Dermis blood vessel endothelial cell (primary cell): Measurements from ENCODE around the gene CFTR. TPM values are rescaled to one million over a fixed set of nuclear protein-coding genes. Genes with fewer than 3 reads are reported as not detected.

Source experiments
- DNase-seq: peaks from one replicate; pipeline ENCODE4 v3.0.0; 2010
- total RNA-seq: library from RNA; depleted of rRNA; stranded (reverse); fragments of >200 nt; gene quantifications from 2 replicates; pipeline ENCODE4 v1.2.3, GENCODE V29; 2014

The CFTR gene
- total RNA-seq, 1 donor from 2014 or later: not detected

DNA sequence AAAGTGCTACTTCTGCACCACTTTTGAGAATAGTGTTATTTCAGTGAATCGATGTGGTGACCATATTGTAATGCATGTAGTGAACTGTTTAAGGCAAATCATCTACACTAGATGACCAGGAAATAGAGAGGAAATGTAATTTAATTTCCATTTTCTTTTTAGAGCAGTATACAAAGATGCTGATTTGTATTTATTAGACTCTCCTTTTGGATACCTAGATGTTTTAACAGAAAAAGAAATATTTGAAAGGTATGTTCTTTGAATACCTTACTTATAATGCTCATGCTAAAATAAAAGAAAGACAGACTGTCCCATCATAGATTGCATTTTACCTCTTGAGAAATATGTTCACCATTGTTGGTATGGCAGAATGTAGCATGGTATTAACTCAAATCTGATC, 110.4 kb downstream of the CFTR start:
- no peak for DNase-seq

DNA sequence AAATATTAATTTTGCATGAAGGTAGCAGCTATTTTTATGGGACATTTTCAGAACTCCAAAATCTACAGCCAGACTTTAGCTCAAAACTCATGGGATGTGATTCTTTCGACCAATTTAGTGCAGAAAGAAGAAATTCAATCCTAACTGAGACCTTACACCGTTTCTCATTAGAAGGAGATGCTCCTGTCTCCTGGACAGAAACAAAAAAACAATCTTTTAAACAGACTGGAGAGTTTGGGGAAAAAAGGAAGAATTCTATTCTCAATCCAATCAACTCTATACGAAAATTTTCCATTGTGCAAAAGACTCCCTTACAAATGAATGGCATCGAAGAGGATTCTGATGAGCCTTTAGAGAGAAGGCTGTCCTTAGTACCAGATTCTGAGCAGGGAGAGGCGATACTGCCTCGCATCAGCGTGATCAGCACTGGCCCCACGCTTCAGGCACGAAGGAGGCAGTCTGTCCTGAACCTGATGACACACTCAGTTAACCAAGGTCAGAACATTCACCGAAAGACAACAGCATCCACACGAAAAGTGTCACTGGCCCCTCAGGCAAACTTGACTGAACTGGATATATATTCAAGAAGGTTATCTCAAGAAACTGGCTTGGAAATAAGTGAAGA, 112.3 kb downstream of the CFTR start:
- DNase-seq: no peak

DNA sequence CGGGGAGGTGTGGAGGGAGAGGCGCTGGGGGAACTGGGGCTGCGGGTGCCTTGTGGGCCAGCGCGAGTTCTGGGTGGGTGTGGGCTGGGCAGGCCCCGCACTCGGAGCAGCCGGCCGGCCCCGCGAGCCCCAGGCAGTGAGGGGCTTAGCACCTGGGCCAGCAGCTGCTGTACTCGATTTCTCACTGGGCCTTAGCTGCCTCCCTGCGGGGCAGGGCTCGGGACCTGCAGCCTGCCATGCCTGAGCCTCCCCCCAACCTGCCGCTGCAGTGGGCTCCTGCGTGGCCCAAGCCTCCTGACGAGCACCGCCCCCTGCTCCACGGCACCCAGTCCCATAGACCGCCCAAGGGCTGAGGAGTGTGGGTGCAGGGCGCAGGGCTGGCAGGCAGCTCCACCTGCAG, 116.3 kb downstream of the CFTR start:
- DNase-seq: no peak

DNA sequence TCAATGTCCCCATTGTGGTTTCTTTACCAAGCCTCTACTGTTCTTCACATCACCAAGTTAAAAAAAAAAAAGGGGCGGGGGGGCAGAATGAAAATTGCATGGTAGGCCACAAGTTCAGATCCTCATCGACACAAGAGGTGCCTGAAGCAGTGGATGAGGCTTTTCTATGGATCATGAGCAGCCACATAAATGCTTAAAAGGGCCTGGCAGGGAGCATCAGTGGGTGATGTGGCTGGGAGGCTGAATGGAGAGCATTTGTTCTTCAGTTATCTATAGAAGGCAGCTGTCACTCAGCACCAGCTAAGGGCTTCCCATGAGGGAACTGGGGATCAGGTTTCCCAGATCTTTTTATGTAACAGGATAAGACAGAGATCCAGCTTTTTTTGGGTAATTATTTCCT, 117.9 kb downstream of the CFTR start:
- DNase-seq: no peak

DNA sequence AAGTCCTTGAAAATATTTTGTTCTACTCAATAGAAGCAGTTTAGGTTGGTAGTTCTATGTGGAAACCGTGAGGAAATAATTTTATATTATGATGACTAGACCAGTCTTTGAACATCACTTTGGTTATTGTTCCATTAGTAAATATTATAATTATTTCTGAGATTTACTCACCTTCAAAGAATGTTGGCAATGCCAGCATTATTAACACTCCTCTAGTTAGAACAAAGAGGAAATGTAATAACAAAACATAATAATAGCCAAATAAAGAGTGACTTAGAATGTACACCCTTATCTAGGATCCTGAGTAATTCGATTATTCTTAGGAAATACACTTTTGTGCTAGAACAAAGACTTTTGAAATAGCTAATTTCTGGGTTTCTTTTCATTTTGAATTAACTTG, 121.1 kb downstream of the CFTR start:
- DNase-seq: peak; percentile 57

DNA sequence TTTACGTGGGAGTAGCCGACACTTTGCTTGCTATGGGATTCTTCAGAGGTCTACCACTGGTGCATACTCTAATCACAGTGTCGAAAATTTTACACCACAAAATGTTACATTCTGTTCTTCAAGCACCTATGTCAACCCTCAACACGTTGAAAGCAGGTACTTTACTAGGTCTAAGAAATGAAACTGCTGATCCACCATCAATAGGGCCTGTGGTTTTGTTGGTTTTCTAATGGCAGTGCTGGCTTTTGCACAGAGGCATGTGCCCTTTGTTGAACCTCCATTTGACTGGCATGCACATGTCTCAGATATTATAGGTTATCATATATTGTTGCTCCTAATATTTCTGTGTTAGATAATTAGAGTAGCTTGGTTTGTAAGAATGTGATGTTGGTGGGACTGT, 123.8 kb downstream of the CFTR start:
- DNase-seq: no peak

DNA sequence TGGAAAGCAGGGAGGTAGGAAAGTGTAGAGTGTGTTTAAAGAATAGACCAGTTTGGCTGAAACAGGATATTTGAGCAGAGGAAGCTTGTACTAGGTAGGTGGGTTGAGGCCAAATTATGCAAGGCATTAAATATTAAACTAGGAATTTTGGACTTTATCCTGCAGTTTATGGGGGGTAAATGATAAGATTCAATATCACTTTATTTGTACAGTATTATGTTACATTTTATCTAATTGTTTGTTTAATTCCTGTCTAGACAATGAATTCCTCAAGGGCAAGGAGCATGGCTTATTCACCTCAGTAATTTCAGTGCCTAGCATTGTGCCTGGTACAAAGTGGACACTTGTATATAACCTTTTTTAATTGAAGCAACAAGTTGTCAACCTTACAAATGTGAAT, 125.9 kb downstream of the CFTR start:
- DNase-seq: no peak

DNA sequence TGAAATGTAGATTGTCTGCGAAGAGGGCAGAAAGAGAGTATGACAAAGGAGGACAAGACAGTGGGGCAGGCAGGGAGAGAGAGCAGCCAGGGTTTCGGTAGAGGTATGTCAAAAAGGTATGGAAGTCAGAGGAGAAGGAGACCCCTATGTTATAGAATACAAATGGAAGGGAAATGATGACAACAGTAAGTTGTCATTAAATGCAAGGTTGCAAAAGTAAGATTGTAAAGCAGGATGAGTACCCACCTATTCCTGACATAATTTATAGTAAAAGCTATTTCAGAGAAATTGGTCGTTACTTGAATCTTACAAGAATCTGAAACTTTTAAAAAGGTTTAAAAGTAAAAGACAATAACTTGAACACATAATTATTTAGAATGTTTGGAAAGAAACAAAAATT, 126.3 kb downstream of the CFTR start:
- DNase-seq: no peak

DNA sequence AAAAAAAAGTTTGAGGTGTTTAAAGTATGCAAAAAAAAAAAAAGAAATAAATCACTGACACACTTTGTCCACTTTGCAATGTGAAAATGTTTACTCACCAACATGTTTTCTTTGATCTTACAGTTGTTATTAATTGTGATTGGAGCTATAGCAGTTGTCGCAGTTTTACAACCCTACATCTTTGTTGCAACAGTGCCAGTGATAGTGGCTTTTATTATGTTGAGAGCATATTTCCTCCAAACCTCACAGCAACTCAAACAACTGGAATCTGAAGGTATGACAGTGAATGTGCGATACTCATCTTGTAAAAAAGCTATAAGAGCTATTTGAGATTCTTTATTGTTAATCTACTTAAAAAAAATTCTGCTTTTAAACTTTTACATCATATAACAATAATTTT, 130.6 kb downstream of the CFTR start:
- DNase-seq: no peak

DNA sequence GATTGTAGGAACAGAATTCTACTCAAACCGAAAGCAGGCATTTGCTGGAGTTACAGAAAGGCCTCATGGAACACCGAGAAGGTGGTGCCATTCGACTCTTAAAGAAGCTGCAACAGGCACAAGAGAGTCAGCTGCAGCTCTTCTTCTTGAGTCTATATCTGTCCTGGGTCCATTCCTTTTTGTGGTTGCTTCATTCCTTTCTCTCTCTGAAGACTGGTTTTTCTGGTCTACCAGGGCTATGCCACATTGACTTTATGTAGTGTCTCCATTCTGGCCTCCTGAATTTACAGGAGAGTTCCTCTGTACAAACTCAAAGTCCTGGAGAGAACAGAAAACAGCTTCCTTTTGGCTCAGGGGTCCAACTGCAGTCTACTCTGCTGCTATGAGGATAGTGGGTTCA, 132.8 kb downstream of the CFTR start:
- DNase-seq: no peak

DNA sequence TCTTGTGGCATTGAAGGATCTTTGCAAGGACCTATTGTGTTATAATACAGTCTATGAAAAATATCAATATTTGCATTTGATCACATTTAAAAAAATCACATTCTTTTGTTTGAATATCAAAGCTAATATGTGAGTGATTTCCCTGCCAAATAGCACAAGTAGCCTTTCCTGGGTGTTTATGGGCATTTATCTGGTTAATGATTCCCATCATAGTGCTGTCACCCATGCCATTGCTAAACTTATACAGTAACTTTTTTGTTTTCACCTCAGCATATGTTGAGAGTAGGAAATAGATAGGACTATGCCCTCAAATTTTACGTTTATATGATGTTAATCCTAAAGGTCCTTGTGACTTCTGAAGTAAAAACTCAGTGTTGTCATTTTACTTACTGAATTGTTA, 136.9 kb downstream of the CFTR start:
- no peak for DNase-seq

DNA sequence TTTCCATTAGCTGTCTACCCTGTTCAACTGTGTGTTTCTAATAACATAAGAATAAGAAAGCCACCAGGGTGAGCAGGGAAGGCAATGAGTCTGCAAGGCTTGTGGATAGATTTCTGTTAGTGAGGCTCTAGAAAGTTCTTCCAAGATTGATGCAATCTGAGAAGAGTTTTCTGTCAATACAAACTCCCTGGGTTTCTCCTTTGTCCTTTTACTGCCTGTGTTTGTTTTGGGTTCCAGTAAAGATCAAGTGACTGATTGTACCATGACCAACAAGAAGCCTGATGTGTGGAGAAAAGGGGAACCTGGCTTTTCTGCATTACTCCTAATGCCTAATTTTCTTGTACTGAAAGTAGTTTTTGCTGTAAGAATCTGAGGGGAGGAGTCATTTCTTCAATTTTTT, 139.9 kb downstream of the CFTR start:
- DNase-seq: no peak

DNA sequence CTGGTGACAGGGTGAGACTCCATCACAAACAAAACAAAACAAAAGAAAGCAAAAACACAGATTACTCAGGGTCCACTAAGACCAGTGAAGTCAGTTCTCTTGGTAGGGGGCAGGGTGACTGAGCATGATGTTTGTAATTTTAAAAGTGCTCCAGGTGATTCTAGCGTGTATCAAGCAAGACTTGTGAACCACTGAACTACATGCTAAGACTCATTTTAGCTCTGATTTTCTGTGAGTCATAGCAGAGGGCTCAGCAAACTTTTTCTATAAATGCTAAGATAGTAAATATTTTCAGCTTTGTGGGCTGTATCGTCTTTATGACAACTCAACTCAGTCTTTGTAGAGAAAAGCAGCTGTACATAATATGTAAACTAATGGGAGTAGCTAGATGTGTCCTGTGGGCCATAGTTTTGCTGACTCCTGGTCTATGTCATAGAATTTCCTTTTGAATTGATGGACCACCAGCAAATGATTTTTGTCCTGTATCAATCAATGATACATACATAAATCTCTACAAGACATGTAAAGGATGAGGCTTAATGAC, 141.3 kb downstream of the CFTR start:
- DNase-seq: no peak

DNA sequence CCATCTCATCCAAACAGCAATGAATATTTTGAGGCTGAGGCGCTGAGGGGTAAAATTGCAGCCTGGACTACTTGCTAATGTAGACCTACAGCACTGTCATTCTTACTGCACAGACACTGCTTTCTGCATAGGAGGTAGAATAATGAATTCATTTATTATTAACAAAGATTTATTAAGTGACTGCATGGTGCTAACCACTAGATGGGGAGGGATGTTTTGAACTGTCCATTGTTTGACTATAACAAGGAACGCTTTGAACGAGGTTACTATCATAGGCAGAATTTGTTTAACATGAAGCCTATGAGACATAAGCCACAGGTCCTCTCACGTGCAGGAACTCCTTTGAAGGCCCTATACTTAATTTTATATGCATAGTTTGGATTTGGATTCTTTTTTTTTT, 143.8 kb downstream of the CFTR start:
- DNase-seq: no peak

DNA sequence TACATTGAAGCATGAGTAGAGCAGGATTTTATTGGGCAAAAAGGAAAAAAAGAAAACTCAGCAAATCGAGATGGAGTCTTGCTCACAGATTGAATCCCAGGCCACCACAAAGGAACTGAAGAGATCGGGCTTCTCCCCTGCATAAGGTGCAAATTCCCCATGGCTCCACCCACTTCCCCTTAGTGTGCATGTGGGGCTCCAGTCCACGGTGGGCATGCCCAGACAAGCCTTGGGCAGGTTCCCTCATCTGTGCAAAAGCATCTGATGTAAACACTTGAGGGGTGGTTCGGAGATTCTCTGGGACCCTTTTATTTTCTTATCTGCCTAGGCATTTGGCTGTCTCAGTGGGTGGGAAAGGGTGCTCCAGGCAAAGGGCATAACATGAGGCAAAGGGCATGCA, 150.7 kb downstream of the CFTR start:
- DNase-seq: no peak

DNA sequence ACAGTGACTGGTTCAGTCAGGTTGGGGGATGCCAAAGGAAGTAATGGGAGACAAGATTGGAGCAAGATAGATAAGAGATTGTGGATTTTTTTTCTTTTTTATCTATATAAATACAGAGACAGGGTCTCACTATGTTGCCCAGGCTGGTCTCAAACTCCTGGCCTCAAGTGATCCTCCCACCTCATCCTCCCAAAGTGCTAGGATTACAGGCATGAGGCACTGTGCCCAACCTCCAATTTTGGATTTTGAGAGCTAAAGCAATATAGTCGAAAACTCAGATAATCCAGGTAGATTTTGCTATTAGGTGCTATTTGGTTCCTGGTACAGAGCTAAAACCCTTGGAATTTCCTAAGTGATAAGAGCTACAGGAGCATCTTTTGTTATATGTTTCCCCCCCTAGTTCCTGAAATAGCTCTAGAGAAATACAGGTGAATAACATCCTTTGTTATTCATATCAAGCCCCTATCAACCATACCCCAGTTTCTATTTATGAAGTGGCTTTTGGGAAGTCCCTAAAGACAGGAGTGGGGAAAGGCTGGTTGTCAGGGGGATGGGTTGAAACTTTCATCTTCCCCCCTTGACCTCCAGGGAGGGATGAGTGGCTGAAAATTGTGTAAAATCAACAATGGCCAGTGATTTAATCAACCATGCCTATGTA, 151.2 kb downstream of the CFTR start:
- DNase-seq: no peak

DNA sequence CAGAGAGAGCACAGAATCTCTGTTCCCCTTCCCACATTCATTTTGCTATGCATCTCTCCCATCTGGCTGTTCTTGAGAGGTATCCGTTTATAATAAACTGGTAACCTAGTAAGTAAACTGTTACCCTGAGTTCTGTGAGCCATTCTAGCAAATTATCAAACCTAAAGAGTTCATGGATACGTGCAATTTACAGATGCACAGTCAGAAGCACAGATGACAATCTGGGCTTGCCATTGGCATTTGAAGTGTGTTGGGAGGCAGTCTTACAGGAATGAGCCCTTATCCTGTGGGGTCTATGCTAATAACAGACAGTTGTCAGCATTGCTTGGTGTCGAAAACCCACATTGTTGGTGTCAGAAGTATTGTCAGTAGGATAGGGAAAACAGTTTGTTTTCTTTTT, 151.8 kb downstream of the CFTR start:
- no peak for DNase-seq

DNA sequence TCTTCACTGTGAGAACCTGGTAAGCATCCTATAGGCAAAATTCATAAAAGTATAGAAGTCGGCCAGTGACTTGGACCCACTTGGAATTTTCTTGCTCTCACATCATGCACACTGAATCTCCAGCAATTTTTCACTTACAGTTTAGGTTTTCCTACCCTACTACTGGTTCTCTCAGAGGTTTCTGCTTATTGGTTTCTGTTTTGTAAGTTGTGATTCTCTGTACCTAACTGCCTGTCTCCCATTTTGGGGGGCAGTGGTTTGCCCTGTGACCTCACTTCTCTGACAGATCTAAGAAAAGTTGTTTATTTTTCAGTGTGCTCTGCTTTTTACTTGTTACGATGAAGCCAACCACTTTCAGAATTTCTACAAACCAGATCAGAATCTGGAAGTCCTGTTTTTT, 158.1 kb downstream of the CFTR start:
- no peak for DNase-seq

DNA sequence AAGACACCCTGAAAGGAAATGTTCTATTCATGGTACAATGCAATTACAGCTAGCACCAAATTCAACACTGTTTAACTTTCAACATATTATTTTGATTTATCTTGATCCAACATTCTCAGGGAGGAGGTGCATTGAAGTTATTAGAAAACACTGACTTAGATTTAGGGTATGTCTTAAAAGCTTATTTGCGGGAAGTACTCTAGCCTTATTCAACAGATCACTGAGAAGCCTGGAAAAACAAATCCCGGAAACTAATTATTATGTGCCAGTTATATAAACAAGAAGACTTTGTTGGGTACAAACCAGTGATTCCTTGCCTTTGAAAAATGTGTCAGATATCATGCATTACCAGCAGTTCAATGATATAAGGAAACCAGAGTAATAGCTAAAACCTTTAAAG, 160.1 kb downstream of the CFTR start:
- peak; percentile 60 for DNase-seq

DNA sequence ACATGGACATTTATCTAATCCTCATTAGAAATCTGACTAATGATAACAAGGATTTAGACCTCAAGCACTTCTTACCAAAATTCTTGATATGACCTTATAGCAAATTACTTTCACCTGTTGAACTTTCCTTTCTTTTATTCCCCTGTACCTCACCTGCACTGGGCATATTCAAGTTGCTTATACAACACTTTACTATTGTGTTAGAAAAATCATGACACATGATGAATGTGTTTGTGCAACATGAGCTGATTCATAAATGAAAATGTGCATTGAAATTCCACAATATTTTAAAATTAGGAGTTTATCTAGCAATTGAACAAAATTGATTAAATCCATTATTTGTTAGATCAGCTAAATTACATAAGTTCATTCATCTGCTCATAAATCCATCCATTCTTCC, 160.6 kb downstream of the CFTR start:
- peak; percentile 13 for DNase-seq

DNA sequence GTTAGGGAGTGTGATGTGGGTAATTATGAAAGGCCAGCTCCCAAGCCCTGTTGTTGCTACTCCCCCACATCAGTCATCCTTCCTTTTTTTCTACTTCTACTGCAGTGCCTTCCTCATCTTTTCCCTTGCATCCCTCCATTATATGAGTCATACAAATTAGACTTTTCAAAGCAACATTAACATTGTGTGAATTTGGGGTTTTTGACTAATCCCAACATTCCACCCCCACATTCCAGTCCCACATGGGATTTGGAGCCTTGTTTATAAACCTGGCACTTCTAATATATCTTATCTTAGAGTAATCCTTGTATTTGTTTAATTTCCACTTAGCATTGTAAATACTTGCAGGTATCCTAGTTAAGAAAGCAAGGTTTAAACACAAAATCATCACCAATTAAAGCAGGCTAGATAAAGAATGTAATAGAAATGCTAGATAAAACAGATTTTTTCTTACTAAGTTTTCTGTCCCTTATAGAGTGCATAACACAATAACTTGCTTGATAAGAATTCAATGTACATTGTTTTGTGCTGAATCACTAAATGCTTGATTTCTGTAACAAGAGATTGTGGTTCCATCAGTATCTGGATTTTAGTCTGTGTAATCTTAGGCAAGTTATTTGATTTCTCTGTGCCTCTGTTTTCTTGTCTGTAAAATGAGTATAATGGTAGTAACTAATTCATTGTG, 165.8 kb downstream of the CFTR start:
- DNase-seq: peak; percentile 32

DNA sequence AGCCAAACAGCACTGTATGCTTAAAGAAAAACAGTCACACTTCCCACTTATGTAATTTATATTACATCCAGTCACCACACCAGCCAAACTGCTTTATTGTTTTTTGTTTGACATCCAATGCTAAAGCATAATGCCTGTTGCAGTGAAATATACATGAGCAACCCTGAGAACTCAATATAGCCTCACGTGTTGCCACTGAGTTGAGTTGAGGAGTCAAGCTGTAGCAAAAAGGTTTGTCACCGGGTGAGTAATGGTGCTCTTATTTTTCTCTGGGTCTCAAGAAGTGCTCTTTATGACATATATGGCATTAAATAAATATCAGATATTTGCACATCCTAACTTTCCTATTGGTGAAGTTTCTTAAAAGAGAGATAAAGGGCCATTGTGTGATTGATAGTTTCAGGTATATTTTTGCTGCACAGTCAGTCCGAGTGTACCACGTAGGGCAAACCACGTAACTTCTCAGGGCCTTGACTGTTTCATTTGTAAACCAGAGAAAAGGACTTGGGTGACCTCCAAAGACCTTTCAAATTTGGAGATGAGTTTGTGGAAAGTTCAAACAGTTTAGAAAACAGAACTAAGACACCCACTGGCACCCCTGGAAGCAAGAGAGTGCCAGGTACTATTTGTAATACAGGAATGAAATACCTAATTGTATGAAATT, 168.5 kb downstream of the CFTR start:
- no peak for DNase-seq

DNA sequence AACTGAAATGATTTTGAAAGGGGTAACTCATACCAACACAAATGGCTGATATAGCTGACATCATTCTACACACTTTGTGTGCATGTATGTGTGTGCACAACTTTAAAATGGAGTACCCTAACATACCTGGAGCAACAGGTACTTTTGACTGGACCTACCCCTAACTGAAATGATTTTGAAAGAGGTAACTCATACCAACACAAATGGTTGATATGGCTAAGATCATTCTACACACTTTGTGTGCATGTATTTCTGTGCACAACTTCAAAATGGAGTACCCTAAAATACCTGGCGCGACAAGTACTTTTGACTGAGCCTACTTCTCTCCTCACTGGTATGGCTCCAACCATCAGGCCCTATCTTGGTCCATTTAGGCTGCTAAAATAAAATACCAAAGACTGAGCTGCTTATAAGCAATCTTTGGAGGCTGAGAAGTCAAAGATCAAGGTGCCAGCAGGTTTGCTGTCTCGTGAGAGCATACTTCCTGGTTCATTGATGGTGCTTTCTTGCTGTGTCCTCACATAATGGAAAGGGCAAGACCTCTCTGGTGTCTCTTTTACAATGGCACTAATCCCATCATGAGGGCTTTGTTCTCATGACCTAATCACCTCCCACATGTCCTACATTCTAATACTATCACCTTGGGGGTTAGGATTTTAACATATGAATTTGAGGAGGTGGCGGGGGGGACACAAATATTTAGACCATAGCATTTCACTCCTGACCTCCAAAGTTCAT, 173.3 kb downstream of the CFTR start:
- no peak for DNase-seq
